K562 (cell line): Measurements from ENCODE around the gene CDC20. TPM values are rescaled to one million over a fixed set of nuclear protein-coding genes. Genes with fewer than 3 reads are reported as not detected.
A peak's percentile ranks its signal among the peaks of the same experiment; 100 is the strongest.

Experiments used
- ATF2 ChIP-seq: sonication (generic); formaldehyde crosslinking; IDR thresholded peaks from 2 replicates; pipeline ENCODE4 v1.8.1; 2022; ENCODE audit warnings: missing genetic modification reagents
- BCOR ChIP-seq: fragments of 450-650 bp; IDR thresholded peaks from 2 replicates; pipeline ENCODE4 v1.6.1; 2016
- CBFA2T2 ChIP-seq: fragments of 450-650 bp; conservative IDR thresholded peaks from 2 replicates; pipeline ENCODE4 v1.6.1; 2017; ENCODE audit warnings: mild to moderate bottlenecking
- CREBBP ChIP-seq: IDR thresholded peaks from one replicate; pipeline ENCODE4 v1.6.1; 2012; ENCODE audit warnings: low read depth, mild to moderate bottlenecking, control low read depth, inconsistent platforms, low read length
- E2F6 ChIP-seq, 2 experiments: IDR thresholded peaks; 2 replicates each; pipeline ENCODE4 v1.6.1; 2011; ENCODE audit warnings: borderline replicate concordance in 1 of 2, control low read depth in 1 of 2, low read depth in 1 of 2, low read length in 1 of 2, mild to moderate bottlenecking in 1 of 2, mixed read lengths in 1 of 2, moderate library complexity in 1 of 2; ENCODE audit not compliant: insufficient read depth in 1 of 2, insufficient read length in 1 of 2, poor library complexity in 1 of 2, severe bottlenecking in 1 of 2; ENCODE audit errors: extremely low read depth in 1 of 2
- HDAC2 ChIP-seq: fragments of 450-650 bp; IDR thresholded peaks from 2 replicates; pipeline ENCODE4 v1.6.1; 2016; ENCODE audit warnings: mild to moderate bottlenecking
- HMBOX1 ChIP-seq: sonication (generic); IDR thresholded peaks from 2 replicates; pipeline ENCODE4 v1.6.1; 2016
- HMGN3 ChIP-seq: IDR thresholded peaks from 2 replicates; pipeline ENCODE4 v1.6.1; 2011; ENCODE audit warnings: borderline replicate concordance, low read depth, mild to moderate bottlenecking, mixed read lengths, low read length; ENCODE audit not compliant: insufficient read length; ENCODE audit errors: extremely low read depth
- KAT2B ChIP-seq: IDR thresholded peaks from one replicate; pipeline ENCODE4 v1.6.1; 2012; ENCODE audit warnings: low read depth, mild to moderate bottlenecking, control low read depth, inconsistent platforms, low read length, moderate library complexity
- MEIS2 ChIP-seq: fragments of 450-650 bp; IDR thresholded peaks from 2 replicates; pipeline ENCODE4 v1.6.1; 2014; ENCODE audit warnings: mild to moderate bottlenecking; ENCODE audit not compliant: partially characterized antibody
- NR0B1 ChIP-seq: fragments of 450-650 bp; IDR thresholded peaks from one replicate; pipeline ENCODE4 v1.6.1; 2018; ENCODE audit warnings: mild to moderate bottlenecking, moderate library complexity; ENCODE audit not compliant: partially characterized antibody
- PHB2 ChIP-seq: fragments of 450-650 bp; IDR thresholded peaks from 2 replicates; pipeline ENCODE4 v1.6.1; 2017; ENCODE audit warnings: low read depth
- RBM15 ChIP-seq: fragments of 200-400 bp; formaldehyde crosslinking; IDR thresholded peaks from 2 replicates; pipeline ENCODE4 v1.6.1; 2018; ENCODE audit warnings: mild to moderate bottlenecking, low read length, moderate library complexity; ENCODE audit not compliant: insufficient read depth
- TBL1XR1 ChIP-seq, 2 experiments: IDR thresholded peaks; 2 replicates each; pipeline ENCODE4 v1.6.1; 2012; ENCODE audit warnings: improper control_type of control experiment in 2 of 2, low read length in 2 of 2, mild to moderate bottlenecking in 1 of 2
- U2AF2 ChIP-seq: fragments of 200-400 bp; formaldehyde crosslinking; optimal IDR thresholded peaks from 2 replicates; pipeline ENCODE3; 2017; ENCODE audit warnings: low read depth, mild to moderate bottlenecking, low read length
- ZKSCAN3 ChIP-seq: fragments of 250-450 bp; sonication (Bioruptor Pico); IDR thresholded peaks from 2 replicates; pipeline ENCODE4 v1.4.0; 2020
- ZKSCAN8 ChIP-seq: fragments of 200-800 bp; sonication (Bioruptor generic); IDR thresholded peaks from 2 replicates; pipeline ENCODE4 v1.6.1; 2016; ENCODE audit warnings: missing genetic modification characterization, missing compliant biosample characterization
- ZNF263 ChIP-seq: sonication (generic); formaldehyde crosslinking; IDR thresholded peaks from 2 replicates; pipeline ENCODE4 v1.8.0; 2022; ENCODE audit warnings: mild to moderate bottlenecking, missing genetic modification reagents, borderline replicate concordance
- ZNF311 ChIP-seq: fragments of 250-450 bp; sonication (Bioruptor Pico); IDR thresholded peaks from 2 replicates; pipeline ENCODE4 v1.4.0; 2020; ENCODE audit warnings: mild to moderate bottlenecking, moderate library complexity
- ZNF589 ChIP-seq: fragments of 200-800 bp; sonication (Bioruptor generic); IDR thresholded peaks from 2 replicates; pipeline ENCODE4 v1.6.1; 2016; ENCODE audit warnings: low read depth, missing genetic modification characterization, missing compliant biosample characterization
- ZNF695 ChIP-seq: fragments of 450-650 bp; formaldehyde crosslinking; IDR thresholded peaks from 2 replicates; pipeline ENCODE4 v1.4.0; 2020; ENCODE audit warnings: mild to moderate bottlenecking, moderate library complexity
- ZNF699 ChIP-seq: fragments of 250-450 bp; sonication (Bioruptor Pico); IDR thresholded peaks from 2 replicates; pipeline ENCODE4 v1.8.0; 2021; ENCODE audit warnings: mild to moderate bottlenecking, moderate library complexity; ENCODE audit not compliant: insufficient replicate concordance
- polyA plus RNA-seq, 8 experiments: library from polyadenylated mRNA; depleted of rRNA in 4 of 8; stranded (reverse) in 5 of 8; unstranded in 3 of 8; fragments of >200 nt; fragmentation: Nextera tagmentation in 2 of 8; fragmentation: Illumina TruSeq in 1 of 8; extraction: Ambion mirVana in 2 of 8; extraction: Trizol in 1 of 8; gene quantifications; 2 replicates each; pipeline versions ENCODE4 v1.2.1 to v1.2.3, GENCODE V29; 2011 to 2014; ENCODE audit warnings: inconsistent platforms in 1 of 8, missing spikeins in 1 of 8
- total RNA-seq, 7 experiments: library from RNA; depleted of rRNA in 6 of 7; stranded (reverse); fragments of >200 nt in 6 of 7; fragmentation: Illumina TruSeq in 2 of 7; extraction: Trizol in 2 of 7; gene quantifications; 2 replicates each; pipeline versions ENCODE4 v1.2.1 to v1.2.3, GENCODE V29; 2011 to 2021; ENCODE audit warnings: low replicate concordance in 1 of 7
- TF ChIP-seq, protein P1 (sequence below): IDR thresholded peaks from 2 replicates; pipeline ENCODE4 v1.6.1; 2011; ENCODE audit not compliant: insufficient read length; ENCODE audit errors: extremely low read depth

Gene CDC20
- total and polyA plus RNA-seq, 9 of the 15 experiments (the other 6 are each of a cell fraction or from before 2014, with no cell fraction given) = 45.2 to 224 (median 121) TPM

DNA sequence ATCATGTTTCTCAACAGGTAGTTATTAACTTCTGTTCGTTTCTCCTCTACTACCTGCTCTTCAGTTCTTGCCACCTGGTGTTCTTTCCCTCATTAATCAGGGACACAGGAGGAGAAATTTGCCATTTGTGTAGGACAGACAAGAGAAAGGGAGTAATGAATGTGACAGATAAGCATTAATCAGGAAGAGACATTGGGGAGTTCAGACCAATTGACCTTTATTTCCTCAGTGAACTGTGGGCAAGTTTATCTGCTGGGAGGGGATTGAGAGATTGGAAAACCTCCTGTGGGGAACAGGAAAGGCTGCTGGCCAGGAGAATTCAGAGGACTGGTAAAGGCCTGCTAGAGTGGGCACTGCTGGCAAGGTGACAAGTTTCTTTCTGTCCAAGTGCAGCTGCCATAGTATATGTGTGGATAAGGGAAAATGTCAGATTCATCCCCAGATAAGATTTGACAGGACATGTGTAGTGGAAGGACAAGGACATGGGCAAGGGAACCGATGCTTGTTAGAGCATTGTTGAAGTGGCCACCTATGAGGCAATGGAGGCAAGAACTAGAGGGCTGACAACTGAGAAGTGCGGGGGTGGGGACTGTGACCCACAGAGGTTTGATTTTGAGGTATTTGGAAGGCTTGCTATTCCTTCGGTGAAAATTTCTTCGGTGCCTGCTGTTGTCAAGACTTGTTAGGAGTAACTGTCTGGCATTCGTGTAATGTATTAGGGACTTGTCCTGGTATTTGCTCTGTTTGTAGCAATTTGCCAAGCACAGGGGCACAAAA is 43.5 kb downstream of the CDC20 start (continued):
- TF ChIP-seq, protein P1, sequence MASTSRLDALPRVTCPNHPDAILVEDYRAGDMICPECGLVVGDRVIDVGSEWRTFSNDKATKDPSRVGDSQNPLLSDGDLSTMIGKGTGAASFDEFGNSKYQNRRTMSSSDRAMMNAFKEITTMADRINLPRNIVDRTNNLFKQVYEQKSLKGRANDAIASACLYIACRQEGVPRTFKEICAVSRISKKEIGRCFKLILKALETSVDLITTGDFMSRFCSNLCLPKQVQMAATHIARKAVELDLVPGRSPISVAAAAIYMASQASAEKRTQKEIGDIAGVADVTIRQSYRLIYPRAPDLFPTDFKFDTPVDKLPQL = no peak
- TF ChIP-seq ZNF699 (CRISPR knock-in tag) (no peak), ATF2 (CRISPR knock-in tag) (no peak), BCOR (no peak; the same call in 1 of the 2 replicates), NR0B1 (no peak), ZNF311 (no peak), CBFA2T2 (peak; percentile 95), HMGN3 (no peak), PHB2 (peak; percentile 79), ZNF695 (CRISPR knock-in tag) (no peak), CREBBP (no peak), ZNF589 (CRISPR knock-in tag) (no peak), HMBOX1 (no peak), ZKSCAN8 (no peak), RBM15 (no peak), ZKSCAN3 (CRISPR knock-in tag) (no peak), U2AF2 (no peak), KAT2B (no peak), MEIS2 (peak; percentile 75), E2F6 (IDR thresholded peaks at IDR 0.05; ENCODE audit: borderline replicate concordance in 1 of 2, extremely low read depth in 1 of 2, insufficient read depth in 1 of 2, insufficient read length in 1 of 2, low read depth in 1 of 2, low read length in 1 of 2, poor library complexity in 1 of 2, severe bottlenecking in 1 of 2) (no peak), ZNF263 (CRISPR knock-in tag) (no peak), TBL1XR1 (IDR thresholded peaks at IDR 0.05; ENCODE audit: low read length in 2 of 2) (peak in 1 of 2 experiments; percentile 60; a peak in 1 of 4 replicates), HDAC2 (0 out of 2 replicates have a peak, but pooled peaks have one; percentile 48)
